MG63 (cell line): ENCODE results near the gene ITGB1. TPM values are rescaled to one million over a fixed set of nuclear protein-coding genes. Genes with fewer than 3 reads are reported as not detected.
A peak's percentile ranks its signal among the peaks of the same experiment; 100 is the strongest.

Source experiments
- DNase-seq: peaks from one replicate; pipeline ENCODE4 v3.0.0-alpha.2; 2020
- H3K27me3 ChIP-seq: fragments of 250-450 bp; sonication (Bioruptor Pico); 2 replicates; pipeline ENCODE4 v1.5.1; 2020; ENCODE audit warnings: mild to moderate bottlenecking, moderate library complexity
- H3K36me3 ChIP-seq: fragments of 250-450 bp; sonication (Bioruptor Pico); 2 replicates; pipeline ENCODE4 v1.5.1; 2020; ENCODE audit warnings: mild to moderate bottlenecking, moderate library complexity
- H3K4me3 ChIP-seq: fragments of 250-450 bp; sonication (Bioruptor Pico); 2 replicates; pipeline ENCODE4 v1.5.1; 2020; ENCODE audit warnings: mild to moderate bottlenecking, moderate library complexity
- H3K9me3 ChIP-seq: fragments of 250-450 bp; sonication (Bioruptor Pico); 2 replicates; pipeline ENCODE4 v1.5.1; 2020; ENCODE audit warnings: mild to moderate bottlenecking, moderate library complexity
- total RNA-seq: library from RNA; depleted of rRNA; stranded (reverse); fragments of >200 nt; shearing (Covaris generic); gene quantifications from 2 replicates; pipeline ENCODE4 v1.2.3, GENCODE V29; 2014; ENCODE audit warnings: low replicate concordance

Gene ITGB1
- total RNA-seq, 1 experiment from 2014 or later: 715 TPM

DNA sequence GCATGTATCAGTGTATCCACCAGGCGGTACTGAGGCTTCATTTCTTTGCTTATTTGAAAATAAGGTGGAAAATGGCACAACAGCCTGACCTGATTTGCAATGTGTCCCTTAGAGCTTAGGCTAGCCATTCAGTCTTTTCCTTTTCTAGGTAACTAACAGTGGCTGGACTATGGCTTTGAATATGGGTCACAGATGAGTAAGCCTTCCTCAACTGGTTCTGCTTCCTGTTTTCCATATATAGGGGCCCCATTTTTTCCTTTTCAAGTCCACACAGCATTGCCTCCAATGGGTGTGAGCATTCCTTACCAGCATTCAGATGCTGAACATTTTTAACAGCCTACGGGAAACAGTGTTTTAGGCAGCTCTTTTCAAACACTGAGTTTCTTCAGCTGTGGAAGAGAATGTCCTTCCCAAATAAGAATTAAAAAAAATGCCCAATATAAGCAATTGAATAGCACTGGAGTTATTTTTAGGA, 3.9 kb upstream of the ITGB1 start:
- no peak for DNase-seq
- Histone ChIP-seq H3K27me3 (no peaks in the 10 kb centered on the region), H3K4me3 (peak overlapping the region; percentile 8; the same call in 1 of the 2 replicates), H3K36me3 (peaks cover 1% of the 10 kb centered on the region; the same call in 1 of the 2 replicates), H3K9me3 (no peaks in the 10 kb centered on the region; the same call in 1 of the 2 replicates)

GRCh38 chr10:32961343-32961894, 3.4 kb upstream of the ITGB1 start:
- Histone ChIP-seq H3K9me3 (no peaks in the 10 kb centered on the region; the same call in 1 of the 2 replicates), H3K4me3 (no peak overlapping the region)
- no peak for DNase-seq

DNA sequence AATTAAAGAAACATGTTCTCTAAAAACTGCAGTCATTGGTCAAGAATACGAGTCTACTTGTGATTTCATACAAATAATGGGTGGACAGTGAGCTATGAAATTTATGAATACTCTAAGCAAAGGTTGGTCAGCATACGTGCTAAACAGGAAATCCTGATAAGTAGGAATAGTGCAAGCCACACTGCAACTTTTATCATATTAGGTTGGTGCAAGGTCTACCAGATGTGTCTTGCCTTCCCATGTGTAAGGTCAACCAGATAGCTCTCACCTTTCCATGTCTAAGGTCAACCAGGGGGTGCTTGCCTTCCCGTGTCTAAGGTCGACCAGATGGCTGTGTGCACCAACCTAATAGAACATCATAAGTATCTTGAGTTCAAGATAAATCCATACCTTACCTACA, 2.0 kb upstream of the ITGB1 start:
- DNase-seq: no peak
- Histone ChIP-seq H3K36me3 (peaks cover 16% of the 10 kb centered on the region), H3K4me3 (peak overlapping the region; percentile 90), H3K9me3 (no peaks in the 10 kb centered on the region), H3K27me3 (no peaks in the 10 kb centered on the region)

More at GRCh38 chr10:32961343-32961894, 3.4 kb upstream of the ITGB1 start:
- Histone ChIP-seq H3K27me3 (no peaks in the 10 kb centered on the region), H3K36me3 (peaks cover 6% of the 10 kb centered on the region)

DNA sequence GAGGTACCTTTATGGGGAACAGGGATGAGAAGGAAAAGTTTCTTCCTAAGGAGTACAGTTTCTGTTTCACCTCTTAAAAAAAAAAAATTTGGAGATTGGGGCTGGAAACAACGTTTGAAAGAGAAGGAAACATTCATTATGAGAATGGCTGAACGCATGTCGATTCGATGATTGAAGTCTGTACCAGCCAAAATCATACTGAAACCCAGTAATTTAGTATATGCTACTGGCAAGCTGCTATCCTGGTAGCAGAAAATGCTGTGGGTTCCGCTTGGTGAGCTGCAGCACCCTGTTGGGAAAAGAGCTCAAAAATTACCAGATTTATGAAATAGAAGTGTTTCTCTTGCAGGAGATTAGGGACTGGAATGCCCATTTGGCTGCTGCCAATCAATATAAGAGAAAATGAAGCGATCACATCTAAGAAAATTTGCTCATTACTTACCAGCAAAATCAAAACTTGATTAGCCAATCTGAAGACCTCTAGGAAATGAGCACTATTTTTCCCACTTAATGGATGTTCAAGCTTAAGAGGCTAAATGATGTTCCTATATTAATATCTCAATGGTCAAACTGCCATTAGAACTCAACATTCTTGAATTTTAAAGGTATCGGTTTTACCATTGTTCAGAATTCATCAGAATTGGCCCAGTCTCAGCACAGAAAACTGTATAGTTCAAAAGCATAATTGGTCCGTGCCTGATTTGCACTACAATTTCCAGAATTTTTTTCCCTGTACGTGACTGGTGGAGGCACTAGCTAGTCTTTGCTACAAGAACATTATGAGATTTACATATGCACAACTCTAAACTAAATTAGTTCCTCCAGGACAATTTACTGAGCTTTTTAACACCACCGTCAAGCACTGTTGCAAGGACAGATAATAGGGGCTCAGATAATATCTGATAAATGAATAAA, 1.2 kb upstream of the ITGB1 start:
- Histone ChIP-seq H3K27me3 (no peaks in the 10 kb centered on the region), H3K9me3 (no peaks in the 10 kb centered on the region), H3K4me3 (peak overlapping the region; percentile 90), H3K36me3 (peaks cover 24% of the 10 kb centered on the region)
- DNase-seq: no peak

- Histone ChIP-seq H3K36me3 (peaks cover 32% of the 10 kb centered on the region), H3K4me3 (peak overlapping the region; percentile 90), H3K27me3 (no peaks in the 10 kb centered on the region), H3K9me3 (no peaks in the 10 kb centered on the region)
- DNase-seq: peak; percentile 65
These were observed 517 bp downstream of the ITGB1 start for GRCh38 chr10:32957341-32958084.

DNA sequence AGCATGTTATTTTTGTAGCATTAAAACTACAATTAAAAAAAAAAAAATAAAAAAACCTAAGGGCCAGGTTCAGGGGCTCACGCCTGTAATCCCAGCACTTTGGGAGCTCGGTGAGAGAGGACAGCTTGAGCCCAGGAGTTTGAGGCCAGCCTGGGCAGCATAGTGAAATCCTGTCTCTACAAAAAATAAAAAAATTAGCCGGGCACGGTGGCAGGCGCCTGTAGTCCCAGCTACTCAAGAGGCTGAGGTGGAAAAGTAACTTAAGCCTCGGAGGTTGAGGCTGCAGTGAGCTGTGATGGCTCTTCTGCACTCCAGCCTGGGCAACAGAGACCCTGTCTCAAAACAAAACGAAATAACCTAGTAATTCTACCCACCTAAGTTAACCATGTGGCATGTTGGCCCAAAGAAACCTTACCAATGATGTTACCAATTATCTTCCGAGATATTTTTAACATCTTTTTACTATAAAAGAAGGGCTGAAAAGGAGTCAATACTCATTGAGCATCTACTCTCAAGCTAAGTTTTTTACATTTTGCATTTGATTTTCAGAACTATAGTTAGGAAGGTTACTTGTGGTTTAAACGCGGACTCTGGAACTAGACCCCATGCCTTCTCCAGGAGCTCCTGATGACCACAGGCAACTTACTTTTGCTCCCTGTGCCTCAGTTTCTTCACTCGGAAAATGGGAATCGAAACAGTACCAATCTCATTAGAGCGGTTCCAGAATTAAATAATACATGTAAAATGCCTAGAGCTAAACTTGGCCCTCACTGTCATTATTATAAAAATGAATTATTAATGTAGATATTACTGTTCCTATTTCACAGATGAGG, 1.4 kb downstream of the ITGB1 start:
- H3K36me3 ChIP-seq: peaks cover 32% of the 10 kb centered on the region
- H3K9me3 ChIP-seq: no peaks in the 10 kb centered on the region
- H3K27me3 ChIP-seq: no peaks in the 10 kb centered on the region
- peak overlapping the region; percentile 90 for H3K4me3 ChIP-seq
- DNase-seq: no peak

GRCh38 chr10:32955790-32956189, 2.2 kb downstream of the ITGB1 start:
- H3K4me3 ChIP-seq: peak overlapping the region; percentile 90
- no peaks in the 10 kb centered on the region for H3K9me3 ChIP-seq
- peaks cover 32% of the 10 kb centered on the region for H3K36me3 ChIP-seq
- DNase-seq: no peak
- H3K27me3 ChIP-seq: no peaks in the 10 kb centered on the region

- Histone ChIP-seq H3K36me3 (peaks cover 32% of the 10 kb centered on the region), H3K27me3 (no peaks in the 10 kb centered on the region), H3K9me3 (no peaks in the 10 kb centered on the region), H3K4me3 (peak overlapping the region; percentile 90)
- no peak for DNase-seq
These were observed 2.7 kb downstream of the ITGB1 start for GRCh38 chr10:32955299-32955772.

DNA sequence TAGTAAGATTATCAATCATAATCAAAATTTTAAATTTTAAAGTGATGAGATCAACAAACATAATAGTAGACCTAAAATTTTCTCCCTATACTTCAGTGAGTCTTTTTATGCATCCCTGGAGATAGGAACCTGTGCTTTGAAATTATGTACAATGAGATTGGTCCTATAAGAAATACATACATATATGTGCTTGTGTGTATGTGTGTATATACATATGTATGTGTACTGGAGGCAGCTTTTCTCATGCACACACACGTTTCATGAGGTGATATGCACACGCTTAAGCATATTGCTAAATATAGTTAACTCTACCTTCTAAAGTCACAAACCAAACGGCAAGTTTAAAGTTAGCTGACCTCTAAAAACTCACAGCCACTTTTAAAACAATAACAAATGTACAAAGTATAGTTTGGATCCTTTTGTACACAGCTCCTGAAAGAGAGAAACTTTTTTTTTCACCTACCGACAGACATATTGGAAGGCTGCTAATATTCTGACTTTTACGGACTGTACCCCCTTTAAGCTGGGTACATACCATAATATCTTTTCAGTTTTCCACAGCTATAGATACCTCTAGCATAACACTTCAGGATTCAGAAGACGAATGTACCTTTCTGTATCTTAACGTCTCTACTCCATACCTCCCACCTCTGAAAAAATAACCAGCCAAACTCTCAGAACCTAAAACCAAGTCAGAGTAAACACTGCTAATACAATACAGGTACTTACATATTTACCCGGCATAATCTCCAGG, 3.3 kb downstream of the ITGB1 start:
- Histone ChIP-seq H3K4me3 (peak overlapping the region; percentile 90), H3K27me3 (no peaks in the 10 kb centered on the region), H3K36me3 (peaks cover 32% of the 10 kb centered on the region), H3K9me3 (no peaks in the 10 kb centered on the region)
- no peak for DNase-seq

DNA sequence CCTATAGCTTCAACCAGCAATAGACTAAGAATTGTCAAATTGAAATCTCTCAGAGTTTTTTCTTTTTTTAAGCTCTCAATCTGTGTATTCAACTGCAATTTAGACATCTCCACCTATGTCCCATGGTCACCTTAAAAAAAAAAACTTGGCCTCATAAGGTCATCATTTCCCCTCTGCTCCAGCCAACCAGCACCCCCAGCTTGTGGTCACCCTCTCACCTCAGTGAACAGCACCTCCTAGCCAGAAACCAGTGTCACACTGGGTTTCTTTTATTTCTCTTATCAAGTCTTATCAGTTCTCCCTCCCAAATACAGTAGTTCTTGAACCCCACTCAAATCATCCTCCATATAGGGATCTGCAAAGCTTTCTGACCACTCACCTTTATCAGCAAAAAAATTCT, 4.0 kb downstream of the ITGB1 start:
- peak overlapping the region; percentile 90 for H3K4me3 ChIP-seq
- no peak for DNase-seq
- H3K9me3 ChIP-seq: no peaks in the 10 kb centered on the region
- no peaks in the 10 kb centered on the region for H3K27me3 ChIP-seq
- peaks cover 32% of the 10 kb centered on the region for H3K36me3 ChIP-seq

DNA sequence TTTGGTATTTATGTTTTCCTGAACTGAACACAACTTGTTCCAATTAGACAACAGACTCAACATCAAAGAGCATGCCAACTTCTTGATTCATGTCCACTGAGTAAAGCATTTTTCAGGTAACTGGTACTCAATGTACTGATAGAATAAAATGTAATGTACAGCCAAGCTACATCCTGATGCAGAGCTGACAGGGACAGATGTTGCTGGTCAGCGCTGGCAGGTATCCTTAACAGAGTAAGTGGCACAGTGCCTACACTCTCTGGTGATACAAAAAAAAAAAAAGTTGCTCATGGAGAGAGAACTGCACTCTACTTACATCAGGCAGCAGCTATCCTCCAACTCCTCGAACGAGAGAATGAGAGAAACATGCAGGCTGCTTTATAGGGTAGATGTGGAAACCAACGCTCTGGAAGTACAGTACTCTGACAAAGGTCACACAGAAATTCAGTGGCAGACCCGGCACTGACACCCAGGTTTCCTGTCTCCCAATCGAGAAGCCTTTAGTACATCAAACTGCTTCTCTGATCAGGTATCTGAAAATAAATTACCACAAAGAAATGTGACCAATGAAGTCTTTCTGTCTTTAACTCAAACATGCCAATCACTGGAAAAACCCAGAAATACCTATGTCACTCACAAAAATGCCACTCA, 4.6 kb downstream of the ITGB1 start:
- no peak overlapping the region for H3K4me3 ChIP-seq
- no peak for DNase-seq
- H3K9me3 ChIP-seq: no peaks in the 10 kb centered on the region
- peaks cover 36% of the 10 kb centered on the region for H3K36me3 ChIP-seq
- H3K27me3 ChIP-seq: no peaks in the 10 kb centered on the region

GRCh38 chr10:32952541-32953276, 5.3 kb downstream of the ITGB1 start:
- Histone ChIP-seq H3K9me3 (no peaks in the 10 kb centered on the region), H3K36me3 (peaks cover 41% of the 10 kb centered on the region), H3K4me3 (no peak overlapping the region), H3K27me3 (no peaks in the 10 kb centered on the region)
- DNase-seq: no peak

- Histone ChIP-seq H3K9me3 (no peaks in the 10 kb centered on the region), H3K36me3 (peaks cover 45% of the 10 kb centered on the region), H3K4me3 (no peak overlapping the region), H3K27me3 (no peaks in the 10 kb centered on the region)
- no peak for DNase-seq
These were observed 5.9 kb downstream of the ITGB1 start for GRCh38 chr10:32952094-32952493.

DNA sequence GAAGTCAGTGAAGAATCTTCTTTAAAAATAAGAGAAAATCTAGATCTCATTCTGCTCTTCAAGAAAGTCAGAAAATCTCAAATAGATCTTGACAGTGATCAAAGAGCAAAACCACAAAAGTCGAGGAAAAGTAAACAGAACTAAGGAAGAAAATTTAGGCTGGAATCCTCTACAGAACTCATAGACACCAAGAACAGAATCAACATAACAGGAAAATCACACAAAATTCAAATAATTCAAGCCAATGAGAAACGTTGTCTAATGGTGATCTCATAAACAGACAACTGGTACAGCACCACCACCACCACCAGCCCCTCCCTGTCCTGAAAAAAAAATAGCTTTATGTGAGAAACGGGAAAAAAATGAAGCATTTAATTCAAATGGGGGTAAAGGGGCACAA, 6.9 kb downstream of the ITGB1 start:
- no peak for DNase-seq

More for the DNA sequence above, 6.9 kb downstream of the ITGB1 start:
- Histone ChIP-seq H3K36me3 (peaks cover 38% of the 10 kb centered on the region), H3K27me3 (no peaks in the 10 kb centered on the region), H3K9me3 (no peaks in the 10 kb centered on the region), H3K4me3 (no peak overlapping the region)
